HL-60 (cell line): ENCODE results near the gene MAD1L1.

ENCODE experiments used
- CTCF ChIP-seq: IDR thresholded peaks from one replicate; pipeline ENCODE4 v1.5.1; 2011; ENCODE audit warnings: low read length, control low read depth, inconsistent platforms; ENCODE audit not compliant: insufficient read depth
- GABPA ChIP-seq: IDR thresholded peaks from 2 replicates; pipeline ENCODE4 v1.6.1; 2012; ENCODE audit warnings: low read depth
- POLR2AphosphoS5 ChIP-seq: IDR thresholded peaks from 2 replicates; pipeline ENCODE4 v1.6.1; 2012; ENCODE audit warnings: low read depth
- REST ChIP-seq: IDR thresholded peaks from 2 replicates; pipeline ENCODE4 v1.6.1; 2012; ENCODE audit warnings: low read depth; ENCODE audit not compliant: insufficient replicate concordance

- no peak for TF ChIP-seq CTCF
- no peak for TF ChIP-seq POLR2AphosphoS5
- TF ChIP-seq GABPA: no peak
- TF ChIP-seq REST: no peak
These were observed 246.2 kb downstream of the MAD1L1 start for GRCh38 chr7:1986366-1987083.
